ENCODE results near the gene NLRC5.

The NLRC5 gene

GRCh38 chr16:57007530-57007929 lies 18.2 kb downstream of the NLRC5 start:
- FAIRE-seq (no peak), DNase-seq (ENCODE audit: insufficient read length, low spot score) (no peak)
- no peak for TF ChIP-seq POLR2A (IDR thresholded peaks at IDR 0.05; ENCODE audit: low read depth, low read length)

- no peak for FAIRE-seq
- TF ChIP-seq POLR2A (IDR thresholded peaks at IDR 0.05; ENCODE audit: low read depth, low read length), result no peak
- no peak for DNase-seq (ENCODE audit: insufficient read length, low spot score)
These were observed 19.1 kb downstream of the NLRC5 start for GRCh38 chr16:57008440-57008839.

- no peak for FAIRE-seq
- TF ChIP-seq POLR2A (IDR thresholded peaks at IDR 0.05; ENCODE audit: low read depth, low read length), result no peak
- DNase-seq (ENCODE audit: insufficient read length, low spot score), result no peak
These were observed 20.4 kb downstream of the NLRC5 start for GRCh38 chr16:57009643-57010170.

- TF ChIP-seq POLR2A (IDR thresholded peaks at IDR 0.05; ENCODE audit: low read depth, low read length), result no peak
- DNase-seq (ENCODE audit: insufficient read length, low spot score) (no peak), FAIRE-seq (no peak)
These were observed 23.0 kb downstream of the NLRC5 start for GRCh38 chr16:57012353-57012752.

- no peak for DNase-seq (ENCODE audit: insufficient read length, low spot score)
- FAIRE-seq, result no peak
- TF ChIP-seq POLR2A (IDR thresholded peaks at IDR 0.05; ENCODE audit: low read depth, low read length), result no peak
These were observed 23.9 kb downstream of the NLRC5 start for GRCh38 chr16:57013229-57013628.

GRCh38 chr16:57013902-57014301 lies 24.5 kb downstream of the NLRC5 start:
- DNase-seq (ENCODE audit: insufficient read length, low spot score), result no peak
- FAIRE-seq, result no peak
- no peak for TF ChIP-seq POLR2A (IDR thresholded peaks at IDR 0.05; ENCODE audit: low read depth, low read length)

GRCh38 chr16:57016301-57016700 lies 26.9 kb downstream of the NLRC5 start:
- TF ChIP-seq POLR2A (IDR thresholded peaks at IDR 0.05; ENCODE audit: low read depth, low read length), result no peak
- DNase-seq (ENCODE audit: insufficient read length, low spot score) (no peak), FAIRE-seq (no peak)

GRCh38 chr16:57016831-57017230 lies 27.5 kb downstream of the NLRC5 start:
- FAIRE-seq (no peak), DNase-seq (ENCODE audit: insufficient read length, low spot score) (no peak)
- no peak for TF ChIP-seq POLR2A (IDR thresholded peaks at IDR 0.05; ENCODE audit: low read depth, low read length)

GRCh38 chr16:57017251-57017650 lies 27.9 kb downstream of the NLRC5 start:
- no peak for TF ChIP-seq POLR2A (IDR thresholded peaks at IDR 0.05; ENCODE audit: low read depth, low read length)
- DNase-seq (ENCODE audit: insufficient read length, low spot score), result no peak
- no peak for FAIRE-seq

GRCh38 chr16:57019746-57020145 lies 30.4 kb downstream of the NLRC5 start:
- DNase-seq (ENCODE audit: insufficient read length, low spot score) (no peak), FAIRE-seq (no peak)
- no peak for TF ChIP-seq POLR2A (IDR thresholded peaks at IDR 0.05; ENCODE audit: low read depth, low read length)

- DNase-seq (ENCODE audit: insufficient read length, low spot score) (no peak), FAIRE-seq (no peak)
- TF ChIP-seq POLR2A (IDR thresholded peaks at IDR 0.05; ENCODE audit: low read depth, low read length), result no peak
These were observed 31.3 kb downstream of the NLRC5 start for GRCh38 chr16:57020651-57021050.

GRCh38 chr16:57021757-57022156 lies 32.4 kb downstream of the NLRC5 start:
- FAIRE-seq, result no peak
- no peak for TF ChIP-seq POLR2A (IDR thresholded peaks at IDR 0.05; ENCODE audit: low read depth, low read length)
- no peak for DNase-seq (ENCODE audit: insufficient read length, low spot score)

GRCh38 chr16:57022445-57022844 lies 33.1 kb downstream of the NLRC5 start:
- no peak for FAIRE-seq
- no peak for TF ChIP-seq POLR2A (IDR thresholded peaks at IDR 0.05; ENCODE audit: low read depth, low read length)
- DNase-seq (ENCODE audit: insufficient read length, low spot score), result no peak

- DNase-seq (ENCODE audit: insufficient read length, low spot score) (no peak), FAIRE-seq (no peak)
- no peak for TF ChIP-seq POLR2A (IDR thresholded peaks at IDR 0.05; ENCODE audit: low read depth, low read length)
These were observed 34.3 kb downstream of the NLRC5 start for GRCh38 chr16:57023541-57024249.

- FAIRE-seq (no peak), DNase-seq (ENCODE audit: insufficient read length, low spot score) (no peak)
- no peak for TF ChIP-seq POLR2A (IDR thresholded peaks at IDR 0.05; ENCODE audit: low read depth, low read length)
These were observed 35.7 kb downstream of the NLRC5 start for GRCh38 chr16:57024894-57025680.
